HepG2 (cell line): ENCODE results near the gene NSF. TPM values are rescaled to one million over a fixed set of nuclear protein-coding genes. Genes with fewer than 3 reads are reported as not detected.

Source experiments
- CBX1 ChIP-seq: IDR thresholded peaks from one replicate; pipeline ENCODE4 v1.6.1; 2016; ENCODE audit warnings: antibody characterized with exemption, low read depth
- GZF1 ChIP-seq: sonication (generic); formaldehyde crosslinking; IDR thresholded peaks from 2 replicates; pipeline ENCODE4 v1.5.1; 2020; ENCODE audit warnings: mild to moderate bottlenecking, missing genetic modification reagents
- HNF4G ChIP-seq, 2 experiments: sonication (generic) in 1 of 2; formaldehyde crosslinking in 1 of 2; IDR thresholded peaks; 2 replicates each; pipeline versions ENCODE4 v1.4.0 to v1.6.1; 2011 to 2020; ENCODE audit warnings: borderline replicate concordance in 2 of 2, low read depth in 2 of 2, mild to moderate bottlenecking in 2 of 2, low read length in 1 of 2, missing genetic modification reagents in 1 of 2, moderate library complexity in 1 of 2
- JUNB ChIP-seq: sonication (generic); formaldehyde crosslinking; IDR thresholded peaks from 2 replicates; pipeline ENCODE4 v1.8.0; 2022; ENCODE audit warnings: missing genetic modification reagents, mild to moderate bottlenecking, borderline replicate concordance
- KAT2B ChIP-seq: fragments of 150-350 bp; IDR thresholded peaks from 2 replicates; pipeline ENCODE4 v1.6.1; 2014; ENCODE audit warnings: low read depth, low read length, borderline replicate concordance
- MTF1 ChIP-seq: sonication (generic); formaldehyde crosslinking; IDR thresholded peaks from 2 replicates; pipeline ENCODE4 v1.5.0; 2020; ENCODE audit warnings: missing genetic modification reagents
- NFRKB ChIP-seq: fragments of 450-650 bp; IDR thresholded peaks from 2 replicates; pipeline ENCODE4 v1.6.1; 2017
- ONECUT2 ChIP-seq: sonication (generic); formaldehyde crosslinking; IDR thresholded peaks from 2 replicates; pipeline ENCODE4 v1.4.0; 2020; ENCODE audit warnings: missing genetic modification reagents
- PHF8 ChIP-seq: sonication (generic); formaldehyde crosslinking; IDR thresholded peaks from 2 replicates; pipeline ENCODE4 v1.5.0; 2020; ENCODE audit warnings: missing genetic modification reagents
- SP140L ChIP-seq: sonication (generic); formaldehyde crosslinking; IDR thresholded peaks from 2 replicates; pipeline ENCODE4 v1.4.0; 2020; ENCODE audit warnings: missing genetic modification reagents, borderline replicate concordance
- ZBTB42 ChIP-seq: sonication (generic); formaldehyde crosslinking; IDR thresholded peaks from 2 replicates; pipeline ENCODE4 v1.5.0; 2020; ENCODE audit warnings: mild to moderate bottlenecking, missing genetic modification reagents
- ZNF253 ChIP-seq: sonication (generic); formaldehyde crosslinking; IDR thresholded peaks from 2 replicates; pipeline ENCODE4 v1.8.0; 2022; ENCODE audit warnings: mild to moderate bottlenecking, missing genetic modification reagents, borderline replicate concordance
- ZNF510 ChIP-seq: sonication (generic); formaldehyde crosslinking; IDR thresholded peaks from 2 replicates; pipeline ENCODE4 v1.4.0; 2020; ENCODE audit warnings: low read depth, mild to moderate bottlenecking, missing genetic modification reagents
- ZNF570 ChIP-seq: sonication (generic); formaldehyde crosslinking; IDR thresholded peaks from 2 replicates; pipeline ENCODE4 v1.4.0; 2020; ENCODE audit warnings: mild to moderate bottlenecking, missing genetic modification reagents, borderline replicate concordance
- ZNF615 ChIP-seq: sonication (generic); formaldehyde crosslinking; IDR thresholded peaks from 2 replicates; pipeline ENCODE4 v1.5.0; 2020; ENCODE audit warnings: mild to moderate bottlenecking, missing genetic modification reagents, borderline replicate concordance
- ZNF720 ChIP-seq: sonication (generic); formaldehyde crosslinking; IDR thresholded peaks from 2 replicates; pipeline ENCODE4 v1.4.0; 2020; ENCODE audit warnings: missing genetic modification reagents
- polyA plus RNA-seq, 8 experiments: library from polyadenylated mRNA; depleted of rRNA in 3 of 8; stranded (reverse) in 7 of 8; unstranded in 1 of 8; fragments of >200 nt; fragmentation: Illumina TruSeq in 4 of 8; extraction: Trizol in 4 of 8; gene quantifications; 2 replicates each; pipeline versions ENCODE4 v1.2.1 to v1.2.3, GENCODE V29; 2011 to 2016; ENCODE audit warnings: low read depth in 4 of 8, missing spikeins in 1 of 8, mixed read lengths in 1 of 8; ENCODE audit not compliant: insufficient read depth in 1 of 8
- total RNA-seq, 5 experiments: library from RNA; depleted of rRNA; stranded (reverse); fragments of >200 nt; fragmentation: Illumina TruSeq; extraction: Trizol; gene quantifications; 2 replicates each; pipeline ENCODE4 v1.2.3, GENCODE V29; 2016; ENCODE audit warnings: low read depth in 1 of 5
- TF ChIP-seq, protein P1 (sequence below): sonication (generic); formaldehyde crosslinking; IDR thresholded peaks from 2 replicates; pipeline ENCODE4 v1.4.0; 2020; ENCODE audit warnings: missing genetic modification reagents
- TF ChIP-seq, protein P2 (sequence below): sonication (generic); formaldehyde crosslinking; IDR thresholded peaks from 2 replicates; pipeline ENCODE4 v1.4.0; 2020; ENCODE audit warnings: missing genetic modification reagents, mild to moderate bottlenecking, borderline replicate concordance
- TF ChIP-seq, protein P3 (sequence below): sonication (generic); formaldehyde crosslinking; conservative IDR thresholded peaks from 2 replicates; pipeline ENCODE4 v1.8.0; 2022; ENCODE audit warnings: mild to moderate bottlenecking, moderate library complexity, missing genetic modification reagents
- TF ChIP-seq, protein P4 (sequence below): sonication (generic); formaldehyde crosslinking; conservative IDR thresholded peaks from 2 replicates; pipeline ENCODE4 v1.8.1; 2023; ENCODE audit warnings: missing genetic modification reagents
- TF ChIP-seq, protein P5 (sequence below): IDR thresholded peaks from 2 replicates; pipeline ENCODE4 v1.6.1; 2016; ENCODE audit warnings: missing compliant biosample characterization, missing genetic modification reagents, borderline replicate concordance
- TF ChIP-seq, protein P6 (sequence below): IDR thresholded peaks from 2 replicates; pipeline ENCODE4 v1.6.1; 2016; ENCODE audit warnings: low read depth, control low read depth

Gene NSF
- total and polyA plus RNA-seq, 2 of the 13 experiments (the other 11 are each of a cell fraction or from before 2014, with no cell fraction given) = 21.9 to 37.8 TPM

DNA sequence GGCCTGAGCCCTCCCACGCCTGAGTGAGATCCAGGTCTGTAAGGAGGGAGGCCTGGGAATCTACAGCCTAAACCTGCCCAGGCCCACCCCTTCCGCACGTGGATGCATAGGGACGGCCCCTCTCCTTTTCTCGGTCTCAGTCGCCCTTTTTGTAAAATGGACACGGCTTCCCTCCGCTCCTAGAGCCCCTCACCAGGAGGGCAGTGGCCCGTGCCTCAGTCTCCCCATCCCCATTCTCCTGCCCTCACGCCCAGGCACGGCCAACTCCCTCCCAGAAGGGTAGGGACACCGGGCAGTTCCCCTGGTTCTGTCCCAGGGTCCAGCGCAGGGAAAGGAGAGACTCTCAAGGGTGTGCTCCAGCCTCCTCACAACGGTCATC lies 180.0 kb downstream of the NSF start (continued):
- TF ChIP-seq PHF8 (CRISPR knock-in tag) (no peak), GZF1 (CRISPR knock-in tag) (no peak; the same call in 1 of the 2 replicates), ZNF510 (CRISPR knock-in tag) (peak; percentile 84; the same call in 1 of the 2 replicates), MTF1 (CRISPR knock-in tag) (no peak), ZNF720 (no peak), CBX1 (no peak), ONECUT2 (CRISPR knock-in tag) (0 out of 2 replicates have a peak, but pooled peaks have one; percentile 45), ZNF615 (CRISPR knock-in tag) (no peak), SP140L (CRISPR knock-in tag) (peak; percentile 10; the same call in 1 of the 2 replicates), NFRKB (no peak), ZBTB42 (CRISPR knock-in tag) (no peak), HNF4G (IDR thresholded peaks at IDR 0.05; ENCODE audit: borderline replicate concordance, low read depth, low read length) (no peak), HNF4G (CRISPR knock-in tag; IDR thresholded peaks at IDR 0.05; ENCODE audit: borderline replicate concordance, low read depth) (no peak), ZNF570 (CRISPR knock-in tag) (no peak), KAT2B (no peak), ZNF253 (CRISPR knock-in tag) (no peak), JUNB (CRISPR knock-in tag) (no peak)
- TF ChIP-seq, protein P1, sequence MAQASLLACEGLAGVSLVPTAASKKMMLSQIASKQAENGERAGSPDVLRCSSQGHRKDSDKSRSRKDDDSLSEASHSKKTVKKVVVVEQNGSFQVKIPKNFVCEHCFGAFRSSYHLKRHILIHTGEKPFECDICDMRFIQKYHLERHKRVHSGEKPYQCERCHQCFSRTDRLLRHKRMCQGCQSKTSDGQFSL (CRISPR knock-in tag) = no peak; the same call in 1 of the 2 replicates
- TF ChIP-seq, protein P2, sequence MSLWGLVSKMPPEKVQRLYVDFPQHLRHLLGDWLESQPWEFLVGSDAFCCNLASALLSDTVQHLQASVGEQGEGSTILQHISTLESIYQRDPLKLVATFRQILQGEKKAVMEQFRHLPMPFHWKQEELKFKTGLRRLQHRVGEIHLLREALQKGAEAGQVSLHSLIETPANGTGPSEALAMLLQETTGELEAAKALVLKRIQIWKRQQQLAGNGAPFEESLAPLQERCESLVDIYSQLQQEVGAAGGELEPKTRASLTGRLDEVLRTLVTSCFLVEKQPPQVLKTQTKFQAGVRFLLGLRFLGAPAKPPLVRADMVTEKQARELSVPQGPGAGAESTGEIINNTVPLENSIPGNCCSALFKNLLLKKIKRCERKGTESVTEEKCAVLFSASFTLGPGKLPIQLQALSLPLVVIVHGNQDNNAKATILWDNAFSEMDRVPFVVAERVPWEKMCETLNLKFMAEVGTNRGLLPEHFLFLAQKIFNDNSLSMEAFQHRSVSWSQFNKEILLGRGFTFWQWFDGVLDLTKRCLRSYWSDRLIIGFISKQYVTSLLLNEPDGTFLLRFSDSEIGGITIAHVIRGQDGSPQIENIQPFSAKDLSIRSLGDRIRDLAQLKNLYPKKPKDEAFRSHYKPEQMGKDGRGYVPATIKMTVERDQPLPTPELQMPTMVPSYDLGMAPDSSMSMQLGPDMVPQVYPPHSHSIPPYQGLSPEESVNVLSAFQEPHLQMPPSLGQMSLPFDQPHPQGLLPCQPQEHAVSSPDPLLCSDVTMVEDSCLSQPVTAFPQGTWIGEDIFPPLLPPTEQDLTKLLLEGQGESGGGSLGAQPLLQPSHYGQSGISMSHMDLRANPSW (CRISPR knock-in tag) = 0 out of 2 replicates have a peak, but pooled peaks have one; percentile 17
- TF ChIP-seq, protein P3, sequence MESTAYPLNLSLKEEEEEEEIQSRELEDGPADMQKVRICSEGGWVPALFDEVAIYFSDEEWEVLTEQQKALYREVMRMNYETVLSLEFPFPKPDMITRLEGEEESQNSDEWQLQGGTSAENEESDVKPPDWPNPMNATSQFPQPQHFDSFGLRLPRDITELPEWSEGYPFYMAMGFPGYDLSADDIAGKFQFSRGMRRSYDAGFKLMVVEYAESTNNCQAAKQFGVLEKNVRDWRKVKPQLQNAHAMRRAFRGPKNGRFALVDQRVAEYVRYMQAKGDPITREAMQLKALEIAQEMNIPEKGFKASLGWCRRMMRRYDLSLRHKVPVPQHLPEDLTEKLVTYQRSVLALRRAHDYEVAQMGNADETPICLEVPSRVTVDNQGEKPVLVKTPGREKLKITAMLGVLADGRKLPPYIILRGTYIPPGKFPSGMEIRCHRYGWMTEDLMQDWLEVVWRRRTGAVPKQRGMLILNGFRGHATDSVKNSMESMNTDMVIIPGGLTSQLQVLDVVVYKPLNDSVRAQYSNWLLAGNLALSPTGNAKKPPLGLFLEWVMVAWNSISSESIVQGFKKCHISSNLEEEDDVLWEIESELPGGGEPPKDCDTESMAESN (CRISPR knock-in tag) = peak; percentile 11; the same call in 1 of the 2 replicates
- TF ChIP-seq, protein P4, sequence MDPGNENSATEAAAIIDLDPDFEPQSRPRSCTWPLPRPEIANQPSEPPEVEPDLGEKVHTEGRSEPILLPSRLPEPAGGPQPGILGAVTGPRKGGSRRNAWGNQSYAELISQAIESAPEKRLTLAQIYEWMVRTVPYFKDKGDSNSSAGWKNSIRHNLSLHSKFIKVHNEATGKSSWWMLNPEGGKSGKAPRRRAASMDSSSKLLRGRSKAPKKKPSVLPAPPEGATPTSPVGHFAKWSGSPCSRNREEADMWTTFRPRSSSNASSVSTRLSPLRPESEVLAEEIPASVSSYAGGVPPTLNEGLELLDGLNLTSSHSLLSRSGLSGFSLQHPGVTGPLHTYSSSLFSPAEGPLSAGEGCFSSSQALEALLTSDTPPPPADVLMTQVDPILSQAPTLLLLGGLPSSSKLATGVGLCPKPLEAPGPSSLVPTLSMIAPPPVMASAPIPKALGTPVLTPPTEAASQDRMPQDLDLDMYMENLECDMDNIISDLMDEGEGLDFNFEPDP (CRISPR knock-in tag) = no peak
- TF ChIP-seq, protein P5, sequence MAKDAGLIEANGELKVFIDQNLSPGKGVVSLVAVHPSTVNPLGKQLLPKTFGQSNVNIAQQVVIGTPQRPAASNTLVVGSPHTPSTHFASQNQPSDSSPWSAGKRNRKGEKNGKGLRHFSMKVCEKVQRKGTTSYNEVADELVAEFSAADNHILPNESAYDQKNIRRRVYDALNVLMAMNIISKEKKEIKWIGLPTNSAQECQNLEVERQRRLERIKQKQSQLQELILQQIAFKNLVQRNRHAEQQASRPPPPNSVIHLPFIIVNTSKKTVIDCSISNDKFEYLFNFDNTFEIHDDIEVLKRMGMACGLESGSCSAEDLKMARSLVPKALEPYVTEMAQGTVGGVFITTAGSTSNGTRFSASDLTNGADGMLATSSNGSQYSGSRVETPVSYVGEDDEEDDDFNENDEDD (CRISPR knock-in tag) = peak; percentile 37; the same call in 1 of the 2 replicates
- TF ChIP-seq, protein P6, sequence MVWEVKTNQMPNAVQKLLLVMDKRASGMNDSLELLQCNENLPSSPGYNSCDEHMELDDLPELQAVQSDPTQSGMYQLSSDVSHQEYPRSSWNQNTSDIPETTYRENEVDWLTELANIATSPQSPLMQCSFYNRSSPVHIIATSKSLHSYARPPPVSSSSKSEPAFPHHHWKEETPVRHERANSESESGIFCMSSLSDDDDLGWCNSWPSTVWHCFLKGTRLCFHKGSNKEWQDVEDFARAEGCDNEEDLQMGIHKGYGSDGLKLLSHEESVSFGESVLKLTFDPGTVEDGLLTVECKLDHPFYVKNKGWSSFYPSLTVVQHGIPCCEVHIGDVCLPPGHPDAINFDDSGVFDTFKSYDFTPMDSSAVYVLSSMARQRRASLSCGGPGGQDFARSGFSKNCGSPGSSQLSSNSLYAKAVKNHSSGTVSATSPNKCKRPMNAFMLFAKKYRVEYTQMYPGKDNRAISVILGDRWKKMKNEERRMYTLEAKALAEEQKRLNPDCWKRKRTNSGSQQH (CRISPR knock-in tag) = no peak
